PC-3 (cell line): Measurements from ENCODE around the gene MAGEB16. TPM values are rescaled to one million over a fixed set of nuclear protein-coding genes. Genes with fewer than 3 reads are reported as not detected.

ENCODE experiments used
- ATAC-seq: fragments of 200-7000 bp; cut with Tn5 transposase; 2 replicates; pipeline ENCODE4 v1.9.1; 2020; ENCODE audit warnings: mild to moderate bottlenecking, moderate library complexity
- Bru-seq: library from RNA; stranded (reverse); fragments of 400-500 nt; gene quantifications from one replicate; lab custom pipeline; 2021; lab: Mats Ljungman, UMichigan
- BruChase-seq, 2 experiments: library from RNA; stranded (reverse); fragments of 400-500 nt; gene quantifications; one replicate each; lab custom pipeline; 2021; lab: Mats Ljungman, UMichigan
- BruUV-seq: library from RNA; stranded (reverse); fragments of 400-500 nt; replicated peaks from 2 replicates; lab custom pipeline; 2021; lab: Mats Ljungman, UMichigan
- CTCF ChIA-PET: fragments of 300-600 bp; sonication (Branson Sonifier 250); formaldehyde crosslinking; loops from one replicate; lab custom pipeline; 2022; ENCODE audit warnings: antibody characterized with exemption; lab: Charles Lee
- POLR2A ChIA-PET: fragments of 300-600 bp; sonication (Branson Sonifier 250); formaldehyde crosslinking; loops from one replicate; lab custom pipeline; 2022; ENCODE audit warnings: antibody characterized with exemption; ENCODE audit not compliant: unreplicated experiment; lab: Charles Lee
- DNase-seq: peaks from one replicate; pipeline ENCODE4 v3.0.0-alpha.2; 2015
- H2AFZ ChIP-seq: fragments of 300-600 bp; sonication (generic); 2 replicates; pipeline ENCODE4 v1.6.0; 2016; ENCODE audit warnings: antibody characterized with exemption, low read length
- H3F3A ChIP-seq: fragments of 300-600 bp; sonication (generic); one replicate; pipeline ENCODE4 v1.6.0; 2017; ENCODE audit warnings: antibody characterized with exemption, low read length, control low read depth, mild to moderate bottlenecking; ENCODE audit not compliant: unreplicated experiment
- H3K27ac ChIP-seq: fragments of 300-600 bp; sonication (generic); 2 replicates; pipeline ENCODE4 v1.5.1; 2016; ENCODE audit warnings: mild to moderate bottlenecking, low read length
- H3K27me3 ChIP-seq: fragments of 300-600 bp; sonication (generic); 2 replicates; pipeline ENCODE4 v1.6.1; 2016; ENCODE audit warnings: low read length, mixed read lengths
- H3K36me3 ChIP-seq: fragments of 300-600 bp; sonication (generic); 2 replicates; pipeline ENCODE4 v1.6.1; 2016; ENCODE audit warnings: low read depth, mixed run types, low read length, mixed read lengths
- H3K4me1 ChIP-seq: fragments of 300-600 bp; sonication (generic); 2 replicates; pipeline ENCODE4 v1.5.1; 2016; ENCODE audit warnings: low read length; ENCODE audit not compliant: insufficient read depth
- H3K4me2 ChIP-seq: fragments of 300-600 bp; sonication (generic); 2 replicates; pipeline ENCODE4 v1.6.0; 2016; ENCODE audit warnings: low read length
- H3K4me3 ChIP-seq: fragments of 300-600 bp; sonication (generic); 2 replicates; pipeline ENCODE4 v1.5.1; 2016; ENCODE audit warnings: mild to moderate bottlenecking, low read length, mixed read lengths
- H3K79me2 ChIP-seq: fragments of 300-600 bp; sonication (generic); 2 replicates; pipeline ENCODE4 v1.6.1; 2017; ENCODE audit warnings: low read length, mixed read lengths
- H3K9ac ChIP-seq: fragments of 300-600 bp; sonication (generic); 2 replicates; pipeline ENCODE4 v1.6.0; 2016; ENCODE audit warnings: mild to moderate bottlenecking, low read length
- H3K9me2 ChIP-seq: fragments of 300-600 bp; sonication (generic); replicated peaks from 2 replicates; pipeline ENCODE4 v1.6.1; 2016; ENCODE audit warnings: mixed run types, low read length, mixed read lengths
- H3K9me3 ChIP-seq: fragments of 300-600 bp; sonication (generic); 2 replicates; pipeline ENCODE4 v1.6.1; 2016; ENCODE audit warnings: low read length, mixed read lengths
- H4K20me1 ChIP-seq: fragments of 300-600 bp; sonication (generic); 2 replicates; pipeline ENCODE4 v1.6.1; 2016; ENCODE audit warnings: low read length, mixed read lengths
- EZH2 ChIP-seq: fragments of 300-600 bp; sonication (generic); IDR thresholded peaks from one replicate; pipeline ENCODE4 v1.6.1; 2017; ENCODE audit warnings: antibody characterized with exemption, mild to moderate bottlenecking, low read length; ENCODE audit not compliant: unreplicated experiment
- EZH2phosphoT487 ChIP-seq: fragments of 300-600 bp; sonication (generic); IDR thresholded peaks from 2 replicates; pipeline ENCODE4 v1.6.1; 2018; ENCODE audit warnings: mild to moderate bottlenecking, antibody characterized with exemption, low read length, borderline replicate concordance
- intact Hi-C: fragments of 100-400 bp; cut with micrococcal nuclease; formaldehyde crosslinking; loops from 2 replicates; pipeline ENCODE4 v1.9.0; 2023
- long read RNA-seq: library from polyadenylated mRNA; unstranded; transcript quantifications from one replicate; pipeline ENCODE4 v2.0.0, GENCODE V29; 2021; ENCODE audit not compliant: unreplicated experiment
- total RNA-seq: library from RNA; depleted of rRNA; stranded (reverse); fragments of >200 nt; gene quantifications from 2 replicates; pipeline ENCODE4 v1.2.3, GENCODE V29; 2014; rRNA removed
- TF ChIP-seq, protein P1 (sequence below): fragments of 300-600 bp; sonication (generic); conservative IDR thresholded peaks from 2 replicates; pipeline ENCODE4 v1.5.1; 2017; ENCODE audit warnings: antibody characterized with exemption, low read depth, mild to moderate bottlenecking, low read length

The MAGEB16 gene
- total RNA-seq = not detected in 2 replicates
- Bru-seq, nascent RNA = not detected
- not detected for BruChase-seq, experiment 1, labeled RNA remaining after a 6-hour chase
- not detected for BruChase-seq, experiment 2, labeled RNA remaining after a 2-hour chase
- long read RNA-seq = 0 reads

DNA sequence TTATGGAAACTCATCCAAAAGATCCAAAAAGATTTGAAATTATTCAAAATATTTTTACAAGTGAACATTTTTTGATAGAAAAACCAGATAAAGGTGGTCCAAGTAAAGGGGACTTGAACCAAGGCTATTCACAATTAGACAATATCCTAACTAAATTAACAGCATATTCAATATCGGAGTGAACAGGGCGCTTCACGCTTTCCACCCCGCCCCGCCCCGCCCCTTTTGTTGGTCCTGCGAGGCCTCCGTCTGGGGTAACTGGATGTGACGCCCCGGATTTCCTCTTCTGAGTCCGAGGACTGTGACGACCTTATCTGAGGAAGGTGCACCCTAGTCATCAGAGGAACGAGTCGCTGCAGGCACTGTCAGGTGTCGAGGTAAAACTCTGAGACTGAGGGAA is at the start of gene MAGEB16:
Gene MAGEB16 (plus strand): TSS at position 301 of the 400 bp plus-strand sequence. CDS start 3,855 bp downstream, outside the sequence.
- Histone ChIP-seq H3K27me3 (no peaks in the 10 kb centered on the region), H2AFZ (no peak within 1 kb of the TSS), H3K36me3 (no peaks in the 10 kb centered on the region), H3K9me2 (no peaks in the 10 kb centered on the region), H3K4me3 (no peak within 1 kb of the TSS), H4K20me1 (no peaks in the 10 kb centered on the region), H3K4me2 (no peak within 1 kb of the TSS), H3K79me2 (no peaks in the 10 kb centered on the region), H3K4me1 (no peaks in the 10 kb centered on the region), H3K9me3 (no peaks in the 10 kb centered on the region), H3F3A (no peaks in the 10 kb centered on the region), H3K27ac (no peak within 1 kb of the TSS), H3K9ac (no peak within 1 kb of the TSS)
- no peak for TF ChIP-seq EZH2phosphoT487
- TF ChIP-seq EZH2 = no peak
- TF ChIP-seq, protein P1, sequence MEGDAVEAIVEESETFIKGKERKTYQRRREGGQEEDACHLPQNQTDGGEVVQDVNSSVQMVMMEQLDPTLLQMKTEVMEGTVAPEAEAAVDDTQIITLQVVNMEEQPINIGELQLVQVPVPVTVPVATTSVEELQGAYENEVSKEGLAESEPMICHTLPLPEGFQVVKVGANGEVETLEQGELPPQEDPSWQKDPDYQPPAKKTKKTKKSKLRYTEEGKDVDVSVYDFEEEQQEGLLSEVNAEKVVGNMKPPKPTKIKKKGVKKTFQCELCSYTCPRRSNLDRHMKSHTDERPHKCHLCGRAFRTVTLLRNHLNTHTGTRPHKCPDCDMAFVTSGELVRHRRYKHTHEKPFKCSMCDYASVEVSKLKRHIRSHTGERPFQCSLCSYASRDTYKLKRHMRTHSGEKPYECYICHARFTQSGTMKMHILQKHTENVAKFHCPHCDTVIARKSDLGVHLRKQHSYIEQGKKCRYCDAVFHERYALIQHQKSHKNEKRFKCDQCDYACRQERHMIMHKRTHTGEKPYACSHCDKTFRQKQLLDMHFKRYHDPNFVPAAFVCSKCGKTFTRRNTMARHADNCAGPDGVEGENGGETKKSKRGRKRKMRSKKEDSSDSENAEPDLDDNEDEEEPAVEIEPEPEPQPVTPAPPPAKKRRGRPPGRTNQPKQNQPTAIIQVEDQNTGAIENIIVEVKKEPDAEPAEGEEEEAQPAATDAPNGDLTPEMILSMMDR = no peak
- POLR2A ChIA-PET = no interaction called here
- DNase-seq (no peak), ATAC-seq (no peak)
- intact Hi-C loops = no loop called here
- CTCF ChIA-PET = no interaction called here
- BruUV-seq = no TSS peak

DNA sequence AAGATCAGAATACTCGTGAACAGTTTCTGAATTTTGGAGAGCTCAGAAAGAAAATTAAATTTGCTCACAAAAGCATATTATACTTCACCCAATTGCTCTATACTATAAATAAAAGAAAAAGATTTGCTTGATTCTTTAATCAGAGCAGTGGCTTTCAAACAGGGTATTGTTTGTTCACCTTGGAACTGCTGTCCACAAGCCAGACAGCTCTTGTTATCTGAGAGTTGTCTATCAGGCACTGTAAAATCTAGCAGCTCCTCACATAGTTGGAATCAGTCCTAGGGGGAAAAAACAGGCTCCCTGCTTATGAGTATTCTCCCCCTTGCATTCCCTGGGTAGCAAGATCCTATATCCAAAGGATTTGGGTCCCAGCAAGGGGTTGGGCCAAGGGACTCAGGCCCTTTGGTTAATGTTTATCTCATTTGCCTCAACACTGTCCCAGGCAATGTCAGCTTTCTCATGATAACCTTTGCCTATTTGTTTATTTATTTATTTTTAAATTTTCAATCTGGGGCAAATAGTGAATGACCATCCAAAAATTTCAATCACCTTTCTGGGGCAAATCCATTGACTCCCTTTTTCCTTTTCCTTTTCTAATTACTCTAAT is 24.1 kb upstream of the MAGEB16 start:
- Histone ChIP-seq H4K20me1 (no peaks in the 10 kb centered on the region), H3K27me3 (no peaks in the 10 kb centered on the region), H3K9ac (no peak overlapping the region), H3K4me2 (no peak overlapping the region), H3K36me3 (no peaks in the 10 kb centered on the region), H3K9me3 (no peaks in the 10 kb centered on the region), H3F3A (no peaks in the 10 kb centered on the region), H3K79me2 (no peaks in the 10 kb centered on the region), H3K9me2 (no peaks in the 10 kb centered on the region), H3K27ac (no peak overlapping the region), H3K4me1 (no peaks in the 10 kb centered on the region), H2AFZ (no peak overlapping the region), H3K4me3 (no peak overlapping the region)
- CTCF ChIA-PET = no interaction called here
- TF ChIP-seq EZH2 (no peak), EZH2phosphoT487 (no peak)
- TF ChIP-seq, protein P1 = no peak
- ATAC-seq (no peak), DNase-seq (no peak)
- POLR2A ChIA-PET = no interaction called here
- no TSS peak for BruUV-seq
- intact Hi-C loops = no loop called here

DNA sequence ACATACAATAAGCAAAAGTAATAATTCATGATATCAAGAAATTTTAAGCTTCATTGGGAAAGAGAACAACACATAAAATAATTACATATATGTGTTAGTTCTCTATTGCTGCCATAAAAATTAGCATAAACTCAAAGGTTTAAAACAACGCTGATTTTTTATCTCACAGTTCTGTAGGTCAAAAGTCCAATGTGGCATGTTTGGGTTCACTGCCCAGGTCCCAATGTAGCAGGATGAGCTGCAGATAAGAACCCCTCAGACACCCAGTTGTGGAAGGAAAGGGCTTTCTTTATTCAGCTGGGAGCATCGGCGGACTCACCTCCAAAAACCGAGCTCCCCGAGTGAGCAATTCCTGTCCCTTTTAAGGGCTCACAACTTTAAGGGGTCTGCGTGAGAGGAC is 13.1 kb upstream of the MAGEB16 start:
- CTCF ChIA-PET = no interaction called here

More for the DNA sequence above, 13.1 kb upstream of the MAGEB16 start:
- no peak overlapping the region for H3K4me3 ChIP-seq
- ATAC-seq (no peak), DNase-seq (no peak)
- H3K9me2 ChIP-seq = no peaks in the 10 kb centered on the region
- POLR2A ChIA-PET = no interaction called here
- H3K27me3 ChIP-seq = no peaks in the 10 kb centered on the region
- H3F3A ChIP-seq = no peaks in the 10 kb centered on the region
- no peaks in the 10 kb centered on the region for H3K79me2 ChIP-seq
- intact Hi-C loops = no loop called here
- TF ChIP-seq, protein P1 = no peak
- TF ChIP-seq EZH2phosphoT487 (no peak), EZH2 (no peak)
- no peak overlapping the region for H3K9ac ChIP-seq
- H3K4me2 ChIP-seq = no peak overlapping the region
- no peaks in the 10 kb centered on the region for H4K20me1 ChIP-seq
- no peaks in the 10 kb centered on the region for H3K36me3 ChIP-seq
- no peaks in the 10 kb centered on the region for H3K4me1 ChIP-seq
- no peaks in the 10 kb centered on the region for H3K9me3 ChIP-seq
- H2AFZ ChIP-seq = no peak overlapping the region
- no TSS peak for BruUV-seq
- no peak overlapping the region for H3K27ac ChIP-seq
